Kidney epithelial cell (primary cell): Measurements from ENCODE around the gene NCAPD2. TPM values are rescaled to one million over a fixed set of nuclear protein-coding genes. Genes with fewer than 3 reads are reported as not detected.

Source experiments
- DNase-seq: peaks from one replicate; pipeline ENCODE4 v3.0.0-alpha.2; 2010; ENCODE audit warnings: low read depth
- H3K27me3 ChIP-seq: 2 replicates; pipeline ENCODE4 v1.6.0; 2011; ENCODE audit warnings: low read length; ENCODE audit not compliant: control insufficient read depth, insufficient read depth
- H3K36me3 ChIP-seq: 2 replicates; pipeline ENCODE4 v1.5.1; 2011; ENCODE audit warnings: low read length; ENCODE audit not compliant: control insufficient read depth, insufficient read depth
- H3K4me3 ChIP-seq: 2 replicates; pipeline ENCODE4 v1.5.1; 2011; ENCODE audit warnings: low read depth, mild to moderate bottlenecking, control low read depth, low read length
- total RNA-seq: library from RNA; depleted of rRNA; stranded (reverse); fragments of >200 nt; gene quantifications from 2 replicates; pipeline ENCODE4 v1.2.3, GENCODE V29; 2015
- TF ChIP-seq, protein P1 (sequence below): IDR thresholded peaks from 2 replicates; pipeline ENCODE4 v1.5.1; 2011; ENCODE audit warnings: mild to moderate bottlenecking, moderate library complexity, low read length, control low read depth, inconsistent platforms; ENCODE audit not compliant: insufficient read depth, poor library complexity, severe bottlenecking

Gene NCAPD2
- total RNA-seq, 1 donor from 2014 or later = 62.3 TPM

DNA sequence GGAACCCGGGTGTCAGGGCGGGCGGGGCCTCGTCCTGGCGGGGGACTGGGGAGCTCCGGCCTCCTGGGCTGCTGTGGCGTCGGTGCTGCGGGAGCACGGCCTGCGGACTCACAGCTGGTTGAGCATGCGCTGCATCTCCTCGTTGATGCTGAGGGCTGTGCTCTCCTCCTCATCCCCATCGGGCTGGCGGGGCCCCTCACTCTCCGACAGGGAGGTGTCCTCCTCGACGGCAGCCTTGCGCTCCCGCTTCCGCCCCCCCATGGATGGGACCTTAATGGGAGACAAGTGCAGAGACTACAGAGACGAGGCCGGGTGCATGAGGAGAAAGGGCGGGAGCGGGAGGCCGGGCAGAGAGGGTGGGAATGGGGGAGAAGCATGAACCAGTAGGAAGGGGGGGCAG is 54.7 kb downstream of the NCAPD2 start:
- Histone ChIP-seq H3K4me3 (no peak overlapping the region), H3K36me3 (no peaks in the 10 kb centered on the region), H3K27me3 (no peaks in the 10 kb centered on the region)
- DNase-seq = no peak
- TF ChIP-seq, protein P1, sequence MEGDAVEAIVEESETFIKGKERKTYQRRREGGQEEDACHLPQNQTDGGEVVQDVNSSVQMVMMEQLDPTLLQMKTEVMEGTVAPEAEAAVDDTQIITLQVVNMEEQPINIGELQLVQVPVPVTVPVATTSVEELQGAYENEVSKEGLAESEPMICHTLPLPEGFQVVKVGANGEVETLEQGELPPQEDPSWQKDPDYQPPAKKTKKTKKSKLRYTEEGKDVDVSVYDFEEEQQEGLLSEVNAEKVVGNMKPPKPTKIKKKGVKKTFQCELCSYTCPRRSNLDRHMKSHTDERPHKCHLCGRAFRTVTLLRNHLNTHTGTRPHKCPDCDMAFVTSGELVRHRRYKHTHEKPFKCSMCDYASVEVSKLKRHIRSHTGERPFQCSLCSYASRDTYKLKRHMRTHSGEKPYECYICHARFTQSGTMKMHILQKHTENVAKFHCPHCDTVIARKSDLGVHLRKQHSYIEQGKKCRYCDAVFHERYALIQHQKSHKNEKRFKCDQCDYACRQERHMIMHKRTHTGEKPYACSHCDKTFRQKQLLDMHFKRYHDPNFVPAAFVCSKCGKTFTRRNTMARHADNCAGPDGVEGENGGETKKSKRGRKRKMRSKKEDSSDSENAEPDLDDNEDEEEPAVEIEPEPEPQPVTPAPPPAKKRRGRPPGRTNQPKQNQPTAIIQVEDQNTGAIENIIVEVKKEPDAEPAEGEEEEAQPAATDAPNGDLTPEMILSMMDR = no peak

DNA sequence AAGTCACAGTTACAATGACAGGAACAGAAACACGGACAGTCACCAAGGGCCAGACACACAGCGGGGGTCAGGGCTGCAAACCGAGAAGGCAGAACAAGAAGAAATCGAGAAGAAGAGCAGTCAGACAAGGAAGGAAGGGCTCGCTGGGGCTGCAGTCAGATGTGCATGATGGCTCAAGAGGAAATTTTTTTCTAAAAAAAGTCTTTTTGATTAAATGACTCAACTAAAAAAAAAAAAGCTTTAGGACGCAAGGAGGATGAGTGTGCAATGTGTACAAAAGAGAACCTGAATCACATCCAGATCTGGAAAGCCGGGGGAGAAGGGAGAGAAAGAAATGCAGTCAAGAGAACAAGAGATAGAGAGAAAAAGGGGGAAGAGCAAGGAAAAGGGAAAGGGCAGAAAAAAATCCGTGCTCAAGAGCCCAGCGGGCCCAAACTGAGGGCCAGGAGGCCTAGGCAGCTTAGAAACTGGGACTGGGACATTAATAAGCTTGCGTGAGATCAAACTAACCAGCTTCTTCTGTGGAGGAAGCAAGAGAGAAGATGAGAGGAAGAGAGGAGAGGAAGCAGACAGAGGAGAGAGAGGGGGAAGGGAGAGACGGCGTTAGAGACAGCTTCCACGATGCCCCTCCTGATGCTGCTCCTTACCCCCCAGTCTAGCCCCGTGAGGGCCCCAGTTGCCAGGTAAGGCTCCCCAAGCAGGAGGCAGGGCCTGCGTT is 55.2 kb downstream of the NCAPD2 start:
- H3K4me3 ChIP-seq = no peak overlapping the region
- H3K36me3 ChIP-seq = no peaks in the 10 kb centered on the region
- H3K27me3 ChIP-seq = no peaks in the 10 kb centered on the region
- no peak for DNase-seq
- TF ChIP-seq, protein P1 = no peak

DNA sequence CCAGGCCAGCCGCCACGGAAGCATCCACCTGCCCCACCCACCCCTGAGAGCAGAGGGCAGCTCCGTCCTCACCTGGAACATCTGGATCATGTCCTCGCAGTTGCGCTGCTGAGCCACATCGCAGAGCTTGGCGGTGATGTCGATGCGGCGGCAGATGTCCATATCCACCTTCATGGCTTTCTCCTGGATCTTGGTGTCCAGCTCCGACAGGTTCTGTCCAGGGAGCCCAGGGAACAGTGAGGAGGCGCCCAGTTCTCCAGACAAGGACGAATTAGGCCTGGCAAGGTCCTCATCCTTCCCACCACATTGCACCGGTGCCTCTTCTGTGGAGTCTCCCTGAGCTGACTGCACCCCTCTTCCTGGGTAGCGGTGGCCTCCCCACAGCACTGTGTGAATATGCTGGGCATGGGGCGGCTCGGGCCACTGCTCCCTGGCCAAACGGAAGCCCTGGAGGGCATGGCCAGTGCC is 55.8 kb downstream of the NCAPD2 start:
- Histone ChIP-seq H3K36me3 (no peaks in the 10 kb centered on the region), H3K4me3 (no peak overlapping the region), H3K27me3 (no peaks in the 10 kb centered on the region)
- TF ChIP-seq, protein P1 = no peak
- DNase-seq = no peak

DNA sequence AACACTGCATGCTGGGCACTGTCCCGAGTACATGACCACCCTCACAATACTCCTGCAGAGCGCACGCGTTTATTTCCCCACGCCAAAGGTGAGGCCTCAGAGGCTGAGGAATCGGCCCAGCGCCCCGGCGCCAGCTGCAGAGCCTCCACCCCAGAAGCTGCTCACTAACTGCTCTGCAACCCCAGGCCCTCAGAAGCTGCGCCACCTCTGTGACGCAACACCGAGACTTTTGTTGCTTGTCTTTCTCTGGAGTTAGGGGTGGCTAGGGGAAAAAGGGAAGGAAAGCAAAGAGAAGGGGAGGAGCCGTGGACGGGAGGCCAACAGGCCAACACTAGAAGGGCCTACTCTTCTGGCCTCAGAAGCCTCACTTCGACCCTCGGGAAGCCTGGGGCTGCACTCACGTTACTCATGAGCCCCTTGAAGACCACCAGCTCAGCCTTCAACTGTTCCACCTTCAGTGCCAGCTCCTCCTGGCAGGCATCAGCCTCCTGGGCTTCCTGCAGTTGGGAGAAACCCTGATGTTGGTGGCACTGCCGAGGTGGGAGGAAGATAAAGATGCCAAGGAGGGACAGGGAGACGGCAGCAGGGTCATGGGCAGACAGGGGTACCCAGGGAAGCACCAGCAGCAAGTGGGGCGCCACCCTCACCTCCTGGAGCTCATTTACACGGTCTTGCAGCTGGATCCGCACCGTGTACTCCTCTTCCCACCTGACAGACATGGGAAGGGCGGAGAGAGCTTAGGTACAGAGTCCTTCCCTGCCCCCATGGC is 56.6 kb downstream of the NCAPD2 start:
- no peaks in the 10 kb centered on the region for H3K36me3 ChIP-seq
- DNase-seq = no peak
- TF ChIP-seq, protein P1 = no peak
- H3K4me3 ChIP-seq = no peak overlapping the region
- H3K27me3 ChIP-seq = no peaks in the 10 kb centered on the region

DNA sequence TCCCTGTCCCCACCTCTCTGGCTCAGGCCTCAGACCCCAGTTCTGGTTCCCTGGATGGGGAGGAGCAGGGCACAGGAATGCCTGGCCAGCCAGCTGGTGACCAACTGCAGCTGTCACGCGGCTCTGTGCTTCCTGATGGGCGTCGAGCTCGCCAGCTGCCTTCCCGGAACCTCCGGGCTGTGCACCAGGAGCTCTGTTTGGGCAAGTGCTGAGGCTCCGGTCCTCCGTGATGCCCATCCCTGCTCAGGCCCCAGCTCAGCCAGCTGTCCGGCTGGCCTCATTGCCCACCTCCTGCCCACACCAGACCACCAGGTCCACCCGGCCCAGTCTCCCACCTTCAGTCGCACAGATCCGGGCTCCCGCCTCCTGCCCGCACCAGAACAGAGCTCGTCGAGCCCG is 57.2 kb downstream of the NCAPD2 start:
- H3K4me3 ChIP-seq = no peak overlapping the region
- TF ChIP-seq, protein P1 = no peak

More for the DNA sequence above, 57.2 kb downstream of the NCAPD2 start:
- no peak for DNase-seq
- no peaks in the 10 kb centered on the region for H3K36me3 ChIP-seq
- H3K27me3 ChIP-seq = no peaks in the 10 kb centered on the region
